ENCODE data around the gene COQ8B.

DNA sequence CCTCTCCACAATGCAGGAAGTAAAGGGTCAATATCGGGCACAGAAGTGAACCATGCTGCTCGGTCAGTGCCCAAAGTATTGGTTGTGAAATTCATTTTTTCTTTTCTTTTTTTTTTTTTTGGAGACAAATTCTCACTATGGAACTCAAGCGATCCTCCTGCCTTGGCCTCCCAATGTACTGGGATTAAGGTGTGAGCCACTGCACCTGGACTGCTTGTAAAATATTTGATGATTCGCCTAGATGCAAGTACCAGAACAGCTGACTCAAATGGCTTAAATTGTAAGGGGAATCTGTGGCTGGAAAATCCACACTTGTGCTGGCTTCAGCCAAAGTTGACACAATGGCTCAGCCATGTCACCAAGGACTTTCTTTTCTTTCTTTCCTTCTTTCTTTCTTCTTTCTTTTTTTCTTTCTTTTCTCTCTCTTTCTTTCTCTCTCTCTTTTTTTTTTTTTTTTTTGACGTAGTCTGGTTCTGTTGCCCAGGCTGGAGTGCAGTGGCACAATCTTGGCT is 69.9 kb downstream of the COQ8B start:
- TF ChIP-seq, protein P1, sequence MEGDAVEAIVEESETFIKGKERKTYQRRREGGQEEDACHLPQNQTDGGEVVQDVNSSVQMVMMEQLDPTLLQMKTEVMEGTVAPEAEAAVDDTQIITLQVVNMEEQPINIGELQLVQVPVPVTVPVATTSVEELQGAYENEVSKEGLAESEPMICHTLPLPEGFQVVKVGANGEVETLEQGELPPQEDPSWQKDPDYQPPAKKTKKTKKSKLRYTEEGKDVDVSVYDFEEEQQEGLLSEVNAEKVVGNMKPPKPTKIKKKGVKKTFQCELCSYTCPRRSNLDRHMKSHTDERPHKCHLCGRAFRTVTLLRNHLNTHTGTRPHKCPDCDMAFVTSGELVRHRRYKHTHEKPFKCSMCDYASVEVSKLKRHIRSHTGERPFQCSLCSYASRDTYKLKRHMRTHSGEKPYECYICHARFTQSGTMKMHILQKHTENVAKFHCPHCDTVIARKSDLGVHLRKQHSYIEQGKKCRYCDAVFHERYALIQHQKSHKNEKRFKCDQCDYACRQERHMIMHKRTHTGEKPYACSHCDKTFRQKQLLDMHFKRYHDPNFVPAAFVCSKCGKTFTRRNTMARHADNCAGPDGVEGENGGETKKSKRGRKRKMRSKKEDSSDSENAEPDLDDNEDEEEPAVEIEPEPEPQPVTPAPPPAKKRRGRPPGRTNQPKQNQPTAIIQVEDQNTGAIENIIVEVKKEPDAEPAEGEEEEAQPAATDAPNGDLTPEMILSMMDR (IDR thresholded peaks at IDR 0.05): no peak
- TF ChIP-seq EP300 (IDR thresholded peaks at IDR 0.05): no peak
- TF ChIP-seq POLR2A (IDR thresholded peaks at IDR 0.05; ENCODE audit: low read depth): no peak
